Measurements from ENCODE around the gene VPS37B.

VPS37B gene

DNA sequence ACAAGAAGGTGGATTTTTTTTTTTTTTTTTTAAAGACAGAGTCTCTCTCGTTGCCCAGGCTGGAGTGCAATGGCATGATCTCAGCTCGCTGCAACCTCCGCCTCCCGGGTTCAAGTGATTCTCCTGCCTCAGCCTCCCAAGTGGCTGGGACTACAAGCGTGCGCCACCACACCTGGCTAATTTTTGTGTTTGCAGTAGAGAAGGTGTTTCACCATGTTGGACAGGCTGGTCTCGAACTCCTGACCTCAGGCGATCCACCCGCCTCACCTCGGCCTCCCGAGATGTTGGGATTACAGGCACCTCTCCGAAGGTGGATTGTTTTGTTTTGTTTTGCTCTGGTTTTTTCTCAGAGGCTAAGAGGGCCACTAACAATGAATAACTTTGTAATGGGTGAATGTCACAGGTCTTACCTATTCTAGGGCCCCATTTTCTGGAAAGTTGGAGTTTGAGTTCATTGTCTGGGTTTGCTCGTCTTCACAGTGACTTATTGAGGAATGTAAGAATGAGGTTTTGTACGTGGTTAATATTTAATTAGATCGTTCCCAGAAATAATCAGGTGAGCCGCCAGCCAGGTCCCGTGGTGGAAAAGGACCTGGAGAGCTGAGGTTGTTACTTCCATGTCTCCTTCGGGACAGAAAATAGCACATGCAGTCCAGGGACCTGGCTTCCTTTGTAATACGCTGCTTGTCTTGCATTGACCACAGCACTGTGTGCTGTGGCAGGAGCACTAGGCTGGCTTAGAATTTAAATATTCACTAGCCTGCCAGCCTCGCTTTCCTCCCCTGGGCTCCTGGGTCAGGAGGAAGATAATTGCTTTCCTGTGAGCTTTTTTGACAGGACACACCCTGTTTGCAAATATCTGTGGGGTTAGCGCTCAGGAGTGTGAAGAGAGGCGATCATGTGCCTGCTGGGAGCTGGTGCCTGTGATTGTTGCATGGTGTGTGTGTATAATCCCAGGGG is 58.3 kb downstream of the VPS37B start:
- no peak for DNase-seq

DNA sequence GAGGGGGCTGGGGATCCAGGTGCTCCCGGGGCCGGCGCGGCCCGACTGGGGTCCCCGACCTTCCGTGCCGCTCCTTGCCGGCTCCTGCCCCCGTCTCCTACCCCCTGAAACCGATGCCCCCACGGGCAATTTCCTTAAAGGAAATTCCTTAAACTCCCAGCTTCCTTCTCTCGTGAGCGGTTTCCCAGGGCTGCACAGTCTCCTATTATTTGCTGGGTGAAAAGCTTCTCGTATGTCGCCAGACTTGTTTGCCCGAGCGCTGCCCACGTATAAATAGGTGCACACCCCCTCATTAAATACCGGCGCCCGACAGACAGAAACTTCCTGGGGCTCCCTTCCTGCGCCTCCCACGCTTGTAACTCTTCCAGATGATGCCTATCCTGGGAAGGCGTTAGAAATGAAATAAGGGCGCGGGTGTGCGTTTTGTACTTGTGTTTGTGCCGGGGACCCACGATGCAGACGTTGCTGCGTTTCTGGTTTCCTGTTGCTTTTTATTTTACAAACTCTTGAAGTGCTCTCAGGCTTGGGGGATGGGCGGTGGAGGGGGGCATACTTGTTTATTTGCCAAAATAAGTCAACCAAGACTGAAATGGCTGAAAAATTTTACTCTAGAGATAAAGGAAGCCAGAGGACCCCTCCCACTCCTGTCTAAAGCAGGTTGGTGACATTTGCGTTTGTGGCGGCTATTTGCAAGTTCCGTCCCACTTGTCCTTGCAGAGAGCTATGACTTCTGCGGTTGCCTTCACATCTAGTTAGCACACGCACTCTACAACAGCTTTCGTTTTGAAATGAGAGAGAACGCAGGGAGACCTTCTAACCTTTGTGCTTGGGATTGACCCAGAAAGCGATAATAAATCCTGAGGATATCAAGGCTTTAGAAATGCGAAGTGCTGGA is 59.6 kb downstream of the VPS37B start:
- DNase-seq = peak; percentile 43

DNA sequence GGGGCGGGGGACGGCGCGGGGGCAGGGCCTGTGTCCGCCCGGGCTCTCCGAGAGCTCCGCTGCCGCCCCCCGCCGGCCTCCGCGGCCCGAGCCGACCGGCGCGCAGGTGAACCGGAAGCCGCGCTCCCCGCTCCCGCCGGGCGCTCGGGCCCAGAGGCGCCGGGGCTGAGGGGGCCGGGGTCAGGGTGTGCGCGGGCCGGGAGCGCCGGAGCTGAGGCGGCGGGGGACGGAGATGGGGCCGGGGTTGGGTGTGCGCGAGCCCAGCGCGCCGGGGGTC is 60.2 kb downstream of the VPS37B start:
- peak; percentile 31 for DNase-seq

DNA sequence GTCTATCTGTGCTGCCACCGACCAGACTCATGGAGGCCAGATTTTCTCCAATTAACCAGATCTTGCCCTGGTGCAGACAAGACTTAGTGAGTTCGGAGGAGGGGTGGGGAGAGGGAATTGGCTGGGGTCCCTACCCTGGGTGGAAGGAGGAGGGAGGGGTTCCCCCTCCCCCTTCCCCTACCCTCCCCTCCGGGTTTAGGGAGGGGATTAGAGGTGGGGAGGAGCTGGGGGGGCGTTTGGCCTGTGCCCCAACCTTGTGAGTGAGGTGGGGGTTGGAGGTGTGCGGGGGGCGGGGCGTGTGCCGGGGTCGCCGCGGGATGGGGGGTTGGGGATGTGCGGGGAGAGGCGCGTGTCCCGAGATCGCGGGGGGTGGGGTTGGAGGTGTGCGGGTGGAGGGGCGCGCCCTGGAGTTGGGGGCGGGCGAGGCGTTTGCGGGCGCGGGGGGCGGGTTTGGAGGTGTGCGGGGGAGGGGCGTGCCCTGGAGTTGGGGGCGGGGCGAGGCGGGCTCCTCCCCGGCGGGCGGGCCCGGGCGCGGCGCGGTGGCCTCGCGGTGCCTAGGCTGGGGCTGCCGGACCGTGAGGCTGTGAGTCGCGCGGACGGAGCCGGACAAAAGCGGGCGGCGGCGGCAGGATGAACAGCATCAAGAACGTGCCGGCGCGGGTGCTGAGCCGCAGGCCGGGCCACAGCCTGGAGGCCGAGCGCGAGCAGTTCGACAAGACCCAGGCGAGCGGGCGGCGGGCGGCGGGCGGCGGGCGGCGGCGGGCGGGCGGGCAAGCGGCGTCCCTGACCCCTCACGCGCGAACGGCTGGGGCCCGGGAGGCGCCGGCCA is 60.8 kb downstream of the VPS37B start, which contains the start of gene HIP1R:
Gene HIP1R (plus strand): TSS at position 537 of the 829 bp plus-strand sequence. CDS start 94 bp downstream, at position 631.
- DNase-seq = peak; percentile 49

DNA sequence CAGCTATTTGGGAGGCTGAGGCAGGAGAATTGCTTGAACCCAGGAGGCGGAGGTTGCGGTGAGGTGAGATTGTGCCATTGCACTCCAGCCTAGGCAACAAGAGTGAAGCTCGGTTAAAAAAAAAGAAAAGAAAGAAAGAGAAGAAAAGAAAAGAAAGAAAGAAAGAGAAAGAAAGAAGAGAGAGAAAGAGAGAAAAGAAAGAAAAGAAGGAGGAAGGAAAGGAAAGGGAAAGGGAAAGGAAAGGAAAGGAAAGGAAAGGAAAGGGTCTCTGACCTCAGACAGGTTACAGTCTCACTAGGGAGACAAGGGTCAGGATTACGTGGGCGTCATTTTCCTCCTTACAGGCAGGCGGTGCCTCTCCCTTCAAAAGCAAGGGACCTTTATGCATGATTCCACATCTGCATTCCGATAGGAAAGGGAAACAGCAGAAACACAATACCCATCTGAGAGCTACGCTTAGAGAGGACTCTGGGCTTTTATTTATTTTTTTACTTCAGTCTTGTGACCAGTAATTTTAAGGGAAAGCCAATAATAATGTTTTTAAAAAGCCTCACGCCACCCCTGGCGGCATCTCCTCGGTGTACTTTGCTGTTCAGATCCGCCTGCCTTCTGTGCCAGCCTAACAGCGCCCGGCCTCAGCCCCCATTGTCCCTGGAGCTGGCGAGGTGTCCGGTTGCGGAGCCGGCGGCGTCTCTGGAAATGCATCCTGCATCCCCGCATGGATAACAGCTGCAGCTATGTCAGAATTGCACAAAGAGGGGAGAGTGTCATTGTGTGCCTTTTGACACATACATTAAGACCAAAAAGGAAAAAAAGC is 61.6 kb downstream of the VPS37B start:
- DNase-seq = peak; percentile 71

DNA sequence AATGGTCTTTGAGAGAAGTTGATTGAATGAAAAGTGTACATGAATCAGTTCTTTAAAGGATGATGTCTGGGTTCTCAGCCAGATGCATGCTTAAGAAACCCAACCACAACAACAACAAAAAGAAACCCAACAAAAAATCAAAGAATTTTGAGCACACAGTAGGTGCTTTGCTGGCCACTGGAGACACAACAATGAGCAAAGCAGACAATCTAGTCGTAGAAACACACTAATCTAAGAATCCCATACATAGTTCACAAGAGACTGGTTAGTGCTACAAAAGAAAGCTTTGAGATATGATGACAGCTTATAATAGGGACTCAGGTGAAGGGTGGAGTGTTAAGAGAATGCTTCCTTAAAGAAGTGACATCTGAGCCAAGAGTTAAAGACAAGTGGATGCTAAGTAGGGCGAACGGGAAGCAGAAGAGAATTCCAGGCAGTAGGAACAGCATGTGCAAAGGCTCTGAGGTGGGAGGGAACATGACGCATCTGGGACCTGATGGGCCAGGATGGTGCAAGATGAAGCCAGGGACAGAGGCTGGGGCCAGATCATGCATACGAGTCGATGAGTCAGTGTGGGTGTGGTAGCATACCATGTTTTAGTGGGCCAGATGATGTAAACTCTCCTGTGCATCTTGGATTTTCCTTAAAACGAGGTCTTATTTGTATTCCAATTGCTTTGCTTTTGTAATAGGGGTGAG is 65.3 kb downstream of the VPS37B start:
- no peak for DNase-seq

DNA sequence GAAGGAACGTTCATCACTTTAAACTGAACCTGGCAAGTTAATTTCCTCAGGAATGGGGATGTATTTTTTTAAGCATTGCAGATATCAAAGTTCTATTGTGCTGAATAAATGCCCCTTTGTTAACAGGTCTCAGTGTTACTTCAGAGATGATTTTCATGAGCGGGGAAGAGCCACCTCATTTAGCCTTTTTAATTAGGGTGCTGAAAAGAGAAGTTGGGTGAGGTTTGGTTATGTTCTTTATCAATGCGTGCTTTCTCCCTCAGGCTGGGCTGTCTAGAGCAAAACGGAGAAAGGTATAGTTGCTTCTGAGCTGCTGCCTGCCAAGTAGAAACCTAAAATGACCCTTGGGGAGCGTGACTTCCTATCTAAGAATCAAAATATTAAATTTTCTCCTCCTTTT is 68.7 kb downstream of the VPS37B start:
- DNase-seq = no peak

DNA sequence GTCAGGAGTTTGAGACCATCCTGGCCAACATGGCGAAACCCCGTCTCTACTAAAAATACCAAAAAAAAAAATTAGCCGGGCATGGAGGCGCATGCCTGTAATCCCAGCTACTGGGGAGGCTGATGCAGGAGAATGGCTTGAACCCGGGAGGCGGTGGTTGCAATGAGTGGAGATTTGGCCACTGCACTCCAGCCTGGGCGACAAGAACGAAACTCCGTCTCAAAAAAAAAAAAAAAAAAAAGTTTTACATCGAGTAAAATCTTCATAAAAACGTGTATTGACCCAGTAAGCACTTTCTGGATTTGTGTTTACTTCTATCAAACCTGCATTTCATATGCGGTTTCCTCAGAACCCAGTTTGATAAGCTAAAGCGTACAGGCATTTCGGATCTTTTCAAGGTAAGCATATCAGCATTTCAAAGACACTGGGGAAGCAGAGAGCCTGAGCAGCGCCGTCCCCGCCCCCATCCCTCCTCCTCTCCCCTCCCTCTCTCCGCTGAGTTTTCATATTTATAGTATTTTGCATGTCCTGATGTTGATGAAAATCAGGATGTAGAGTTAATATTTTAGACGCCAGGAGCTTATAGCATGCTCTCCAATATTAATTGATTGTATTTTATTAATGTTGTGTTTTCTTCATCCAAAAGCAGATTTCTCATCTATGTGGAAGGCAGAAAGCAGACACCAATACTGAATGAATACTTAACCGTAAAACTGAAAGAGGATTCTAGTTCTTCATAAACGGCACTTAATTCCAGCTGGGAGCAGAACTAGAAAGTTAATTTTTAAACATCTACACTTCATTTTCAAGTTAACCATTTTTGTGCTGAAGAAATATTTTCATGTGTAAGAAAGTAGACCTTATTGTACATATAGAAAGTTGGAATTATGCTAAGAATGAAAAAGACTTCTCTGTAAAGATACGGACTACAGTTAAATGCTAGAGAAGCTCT is 69.9 kb downstream of the VPS37B start:
- no peak for DNase-seq

DNA sequence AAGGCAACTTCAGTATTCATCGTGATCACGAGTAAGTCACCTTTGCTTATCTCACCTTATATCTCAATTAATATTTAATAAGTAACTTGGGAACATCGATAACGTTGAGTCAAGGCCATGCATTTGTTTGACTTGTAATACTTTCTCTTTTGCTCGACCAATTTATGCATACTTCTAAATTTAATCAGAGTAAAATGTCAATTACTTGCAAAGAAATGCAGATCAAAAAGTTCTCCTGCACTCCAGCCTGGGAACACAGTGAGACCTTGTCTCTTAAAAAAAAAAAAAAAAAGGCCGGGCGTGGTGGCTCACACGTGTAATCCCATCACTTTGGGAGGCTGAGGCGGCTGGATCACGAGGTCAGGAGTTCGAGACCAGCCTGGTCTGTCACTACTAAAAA is 72.5 kb downstream of the VPS37B start:
- DNase-seq = no peak

DNA sequence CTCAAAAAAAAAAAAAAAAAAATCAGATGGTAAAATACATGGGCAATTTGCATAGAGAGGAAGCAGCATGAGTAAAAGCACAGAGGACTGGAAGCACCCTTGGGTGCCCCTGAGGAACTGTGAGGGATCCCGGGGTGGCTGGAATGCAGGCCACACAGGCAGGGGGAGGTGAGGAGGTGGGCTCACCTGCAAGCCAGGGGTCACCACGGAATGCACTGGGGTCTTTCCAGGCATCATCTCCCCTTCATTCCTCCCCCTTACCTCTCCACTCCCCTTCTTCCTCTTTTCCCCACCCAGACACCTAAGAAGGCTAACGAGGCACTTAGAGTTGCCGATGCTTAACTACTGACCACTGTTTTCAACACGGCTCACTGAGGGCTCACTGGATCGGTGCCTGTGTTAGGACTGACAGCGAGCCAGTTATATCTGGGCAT is 75.1 kb downstream of the VPS37B start:
- no peak for DNase-seq

DNA sequence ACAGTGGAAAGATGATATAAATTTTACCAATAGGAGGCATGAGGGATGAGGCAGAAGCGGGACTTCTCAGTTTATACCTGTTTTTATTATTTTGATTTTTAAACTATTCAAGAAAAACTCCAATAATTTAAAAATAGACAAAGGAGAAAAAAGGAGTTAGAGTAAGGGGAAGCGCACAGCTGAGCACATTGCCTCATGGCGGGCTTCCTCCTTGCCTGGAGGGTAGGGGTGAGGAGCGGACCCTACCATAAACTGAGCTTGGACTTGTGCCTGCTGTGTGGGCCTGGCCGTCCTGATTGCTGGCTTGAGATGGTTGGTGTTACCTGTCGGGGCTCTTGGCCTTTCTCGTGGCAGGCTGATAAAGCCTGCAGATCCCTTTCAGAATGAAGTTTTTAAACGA is 75.8 kb downstream of the VPS37B start:
- DNase-seq = no peak

DNA sequence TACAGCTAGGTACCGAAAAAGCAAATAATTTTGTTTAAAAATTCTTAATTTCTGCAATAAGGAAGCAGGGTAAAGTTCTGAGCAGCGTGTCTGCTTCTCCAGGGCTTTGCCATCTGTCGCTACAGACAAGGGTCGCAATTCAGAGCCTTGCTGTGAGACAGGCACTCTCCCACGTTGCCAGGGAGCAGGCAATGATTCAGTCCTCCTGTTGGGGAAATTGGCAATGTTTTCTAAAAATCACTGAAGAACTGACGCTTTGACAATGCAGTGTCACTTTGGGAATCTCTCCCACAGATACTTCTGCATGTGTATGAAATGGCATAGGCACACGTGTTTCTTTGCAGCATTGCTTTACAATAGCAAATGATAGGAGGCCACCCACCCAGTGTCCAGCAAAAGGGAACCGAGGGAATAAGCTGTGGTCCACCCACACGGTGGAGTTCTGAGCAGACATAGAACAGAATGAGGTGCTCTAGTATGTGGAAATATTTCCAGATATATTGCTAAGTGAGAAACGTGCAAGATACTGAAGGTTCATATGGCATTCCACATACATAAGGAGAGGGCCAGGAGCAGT is 76.6 kb downstream of the VPS37B start:
- no peak for DNase-seq
